Osteocyte (in vitro differentiated cells): ENCODE data around the gene PDE6D. TPM values are rescaled to one million over a fixed set of nuclear protein-coding genes. Genes with fewer than 3 reads are reported as not detected.

ENCODE experiments used
- DNase-seq: peaks from one replicate; pipeline ENCODE4 v3.0.0; 2021; ENCODE audit warnings: mixed read lengths; ENCODE audit not compliant: unreplicated experiment; ENCODE audit errors: extremely low spot score
- H3K27ac Mint-ChIP-seq: one replicate; pipeline ENCODE4 v1.8.0; 2021; ENCODE audit warnings: mild to moderate bottlenecking, mixed read lengths; ENCODE audit not compliant: unreplicated experiment
- H3K27me3 Mint-ChIP-seq: one replicate; pipeline ENCODE4 v1.8.0; 2021; ENCODE audit warnings: mixed read lengths; ENCODE audit not compliant: unreplicated experiment
- H3K36me3 Mint-ChIP-seq: one replicate; pipeline ENCODE4 v1.8.0; 2021; ENCODE audit warnings: mixed read lengths; ENCODE audit not compliant: unreplicated experiment
- H3K4me1 Mint-ChIP-seq: one replicate; pipeline ENCODE4 v1.8.0; 2021; ENCODE audit warnings: mixed read lengths; ENCODE audit not compliant: unreplicated experiment
- H3K4me3 Mint-ChIP-seq: one replicate; pipeline ENCODE4 v1.8.0; 2021; ENCODE audit warnings: mild to moderate bottlenecking, moderate library complexity, mixed read lengths; ENCODE audit not compliant: unreplicated experiment
- H3K9me3 Mint-ChIP-seq: one replicate; pipeline ENCODE4 v1.8.0; 2021; ENCODE audit warnings: mixed read lengths; ENCODE audit not compliant: unreplicated experiment
- total RNA-seq: library from RNA; stranded (reverse); gene quantifications from 2 replicates; pipeline ENCODE4 v1.2.1, GENCODE V29; 2021
- TF ChIP-seq, protein P1 (sequence below): fragments of 200-600 bp; sonication (generic); IDR thresholded peaks from 2 replicates; pipeline ENCODE4 v1.5.0; 2021; ENCODE audit warnings: antibody characterized with exemption, mild to moderate bottlenecking, moderate library complexity

PDE6D gene
- total RNA-seq, 1 donor from 2014 or later: 17.6 TPM

DNA sequence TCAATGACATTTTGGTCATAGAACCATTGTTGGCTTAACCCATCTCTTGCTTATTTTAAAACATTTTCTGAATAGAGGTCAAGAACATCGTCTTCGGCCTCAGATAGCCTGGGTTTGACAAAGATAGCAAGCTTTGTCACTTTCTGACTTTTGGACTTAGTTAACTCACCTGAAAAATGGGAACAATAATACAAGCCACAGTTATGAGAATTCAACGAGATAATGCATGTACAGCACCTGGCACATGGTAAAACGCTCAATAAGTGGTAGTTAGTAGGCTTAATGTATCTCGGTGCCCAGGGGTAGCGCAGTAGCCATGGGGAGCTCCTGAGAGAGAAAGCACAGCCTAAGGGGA, 4.7 kb upstream of the PDE6D start:
- DNase-seq: no peak
- H3K27me3 Mint-ChIP-seq: no peaks in the 10 kb centered on the region
- H3K4me1 Mint-ChIP-seq: peaks cover 47% of the 10 kb centered on the region
- peak overlapping the region; percentile 85 for H3K27ac Mint-ChIP-seq
- TF ChIP-seq, protein P1, sequence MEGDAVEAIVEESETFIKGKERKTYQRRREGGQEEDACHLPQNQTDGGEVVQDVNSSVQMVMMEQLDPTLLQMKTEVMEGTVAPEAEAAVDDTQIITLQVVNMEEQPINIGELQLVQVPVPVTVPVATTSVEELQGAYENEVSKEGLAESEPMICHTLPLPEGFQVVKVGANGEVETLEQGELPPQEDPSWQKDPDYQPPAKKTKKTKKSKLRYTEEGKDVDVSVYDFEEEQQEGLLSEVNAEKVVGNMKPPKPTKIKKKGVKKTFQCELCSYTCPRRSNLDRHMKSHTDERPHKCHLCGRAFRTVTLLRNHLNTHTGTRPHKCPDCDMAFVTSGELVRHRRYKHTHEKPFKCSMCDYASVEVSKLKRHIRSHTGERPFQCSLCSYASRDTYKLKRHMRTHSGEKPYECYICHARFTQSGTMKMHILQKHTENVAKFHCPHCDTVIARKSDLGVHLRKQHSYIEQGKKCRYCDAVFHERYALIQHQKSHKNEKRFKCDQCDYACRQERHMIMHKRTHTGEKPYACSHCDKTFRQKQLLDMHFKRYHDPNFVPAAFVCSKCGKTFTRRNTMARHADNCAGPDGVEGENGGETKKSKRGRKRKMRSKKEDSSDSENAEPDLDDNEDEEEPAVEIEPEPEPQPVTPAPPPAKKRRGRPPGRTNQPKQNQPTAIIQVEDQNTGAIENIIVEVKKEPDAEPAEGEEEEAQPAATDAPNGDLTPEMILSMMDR: no peak
- H3K36me3 Mint-ChIP-seq: peaks cover 2% of the 10 kb centered on the region
- no peaks in the 10 kb centered on the region for H3K9me3 Mint-ChIP-seq
- H3K4me3 Mint-ChIP-seq: peak overlapping the region; percentile 90

GRCh38 chr2:231785413-231785812, 4.3 kb upstream of the PDE6D start:
- DNase-seq: no peak
- H3K4me3 Mint-ChIP-seq: peak overlapping the region; percentile 90
- no peaks in the 10 kb centered on the region for H3K27me3 Mint-ChIP-seq
- peaks cover 2% of the 10 kb centered on the region for H3K36me3 Mint-ChIP-seq
- TF ChIP-seq, protein P1: no peak
- no peak overlapping the region for H3K27ac Mint-ChIP-seq
- H3K4me1 Mint-ChIP-seq: peaks cover 47% of the 10 kb centered on the region
- no peaks in the 10 kb centered on the region for H3K9me3 Mint-ChIP-seq

DNA sequence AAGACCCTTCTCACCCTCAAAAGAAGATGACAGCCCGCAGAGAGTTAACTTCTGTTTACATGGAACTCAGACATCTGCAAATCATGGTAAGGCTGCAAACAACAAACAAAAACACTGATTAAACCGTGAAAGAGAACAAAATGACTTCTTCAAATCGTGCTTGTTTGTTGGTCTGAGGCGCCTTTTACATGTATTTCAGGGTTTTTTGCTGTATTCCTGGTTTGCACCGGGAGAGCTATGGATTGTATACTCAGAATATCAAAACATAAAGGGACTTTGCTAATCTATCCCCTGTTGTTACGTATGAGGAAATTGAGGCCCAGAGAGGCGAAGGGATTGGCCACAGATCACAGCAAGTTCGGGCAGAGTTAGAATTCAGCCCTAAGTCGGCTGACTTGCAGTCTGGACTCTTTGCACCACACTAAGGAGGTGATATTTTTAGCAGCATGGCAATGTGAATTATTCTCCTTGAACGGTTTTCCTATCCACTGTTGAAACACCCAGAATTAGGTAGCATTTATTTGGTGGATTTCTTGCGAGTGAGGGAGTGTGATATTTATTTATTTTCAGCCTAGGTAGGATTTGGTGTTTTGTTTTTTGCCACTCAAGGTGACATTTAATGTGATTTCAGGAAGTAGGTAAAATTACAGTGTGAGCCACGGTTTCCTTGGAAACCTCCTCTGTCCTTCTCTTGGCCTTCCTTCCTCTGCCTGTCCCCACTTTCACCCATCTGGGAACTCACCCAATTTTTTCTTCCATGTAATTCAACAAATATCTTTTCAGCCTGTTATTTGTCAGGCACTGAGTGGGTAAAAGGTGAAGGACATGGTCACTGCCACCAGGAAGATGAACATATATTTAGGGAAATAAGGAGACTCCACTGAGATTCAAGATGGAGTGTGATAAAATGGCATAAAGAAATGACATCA, 980 bp upstream of the PDE6D start:
- peaks cover 4% of the 10 kb centered on the region for H3K36me3 Mint-ChIP-seq
- DNase-seq: no peak
- TF ChIP-seq, protein P1: no peak
- H3K4me3 Mint-ChIP-seq: peak overlapping the region; percentile 99
- H3K9me3 Mint-ChIP-seq: no peaks in the 10 kb centered on the region
- peaks cover 48% of the 10 kb centered on the region for H3K4me1 Mint-ChIP-seq
- no peaks in the 10 kb centered on the region for H3K27me3 Mint-ChIP-seq
- H3K27ac Mint-ChIP-seq: peak overlapping the region; percentile 92

GRCh38 chr2:231780123-231780908, 766 bp downstream of the PDE6D start:
- DNase-seq: no peak
- H3K36me3 Mint-ChIP-seq: peaks cover 4% of the 10 kb centered on the region
- H3K4me1 Mint-ChIP-seq: peaks cover 36% of the 10 kb centered on the region
- peak overlapping the region; percentile 99 for H3K4me3 Mint-ChIP-seq
- H3K27me3 Mint-ChIP-seq: no peaks in the 10 kb centered on the region
- H3K9me3 Mint-ChIP-seq: no peaks in the 10 kb centered on the region
- H3K27ac Mint-ChIP-seq: peak overlapping the region; percentile 92
- TF ChIP-seq, protein P1: no peak
